Endothelial cell (in vitro differentiated cells): Measurements from ENCODE around the gene GGA3. TPM values are rescaled to one million over a fixed set of nuclear protein-coding genes. Genes with fewer than 3 reads are reported as not detected.
"Not testable (repeated sequence)": the region's sequence is repeated elsewhere in the genome, so short reads cannot be mapped to it uniquely, and the experiment has no call there.

Experiments used
- DNase-seq: peaks from one replicate; pipeline ENCODE4 v3.0.0; 2021; ENCODE audit warnings: low spot score
- H3K27ac Mint-ChIP-seq: one replicate; pipeline ENCODE4 v1.8.0; 2021; ENCODE audit warnings: mixed read lengths, inconsistent platforms; ENCODE audit not compliant: unreplicated experiment
- H3K27me3 Mint-ChIP-seq: one replicate; pipeline ENCODE4 v1.8.0; 2021; ENCODE audit warnings: mild to moderate bottlenecking, moderate library complexity, mixed read lengths, inconsistent platforms; ENCODE audit not compliant: unreplicated experiment
- H3K36me3 Mint-ChIP-seq: one replicate; pipeline ENCODE4 v1.8.0; 2021; ENCODE audit warnings: mild to moderate bottlenecking, low read depth, mixed read lengths, inconsistent platforms; ENCODE audit not compliant: unreplicated experiment
- H3K4me1 Mint-ChIP-seq: one replicate; pipeline ENCODE4 v1.8.0; 2021; ENCODE audit warnings: mild to moderate bottlenecking, mixed read lengths, inconsistent platforms; ENCODE audit not compliant: unreplicated experiment
- H3K4me3 Mint-ChIP-seq: one replicate; pipeline ENCODE4 v1.8.0; 2021; ENCODE audit warnings: mild to moderate bottlenecking, mixed read lengths, inconsistent platforms; ENCODE audit not compliant: unreplicated experiment
- H3K9me3 Mint-ChIP-seq: one replicate; pipeline ENCODE4 v1.8.0; 2021; ENCODE audit warnings: mixed read lengths, inconsistent platforms; ENCODE audit not compliant: unreplicated experiment
- total RNA-seq: library from RNA; stranded (reverse); fragmentation: NEBNext Ultra II Directional; extraction: Animal tissue kit (Norgen Biotek cat#: 25700); gene quantifications from one replicate; pipeline ENCODE4 v1.2.1, GENCODE V29; 2021; ENCODE audit not compliant: unreplicated experiment
- TF ChIP-seq, protein P1 (sequence below): fragments of 200-600 bp; sonication (generic); IDR thresholded peaks from one replicate; pipeline ENCODE4 v1.5.0; 2021; ENCODE audit warnings: antibody characterized with exemption; ENCODE audit not compliant: unreplicated experiment

Gene GGA3
- total RNA-seq, 1 donor from 2014 or later, result 60.8 TPM

DNA sequence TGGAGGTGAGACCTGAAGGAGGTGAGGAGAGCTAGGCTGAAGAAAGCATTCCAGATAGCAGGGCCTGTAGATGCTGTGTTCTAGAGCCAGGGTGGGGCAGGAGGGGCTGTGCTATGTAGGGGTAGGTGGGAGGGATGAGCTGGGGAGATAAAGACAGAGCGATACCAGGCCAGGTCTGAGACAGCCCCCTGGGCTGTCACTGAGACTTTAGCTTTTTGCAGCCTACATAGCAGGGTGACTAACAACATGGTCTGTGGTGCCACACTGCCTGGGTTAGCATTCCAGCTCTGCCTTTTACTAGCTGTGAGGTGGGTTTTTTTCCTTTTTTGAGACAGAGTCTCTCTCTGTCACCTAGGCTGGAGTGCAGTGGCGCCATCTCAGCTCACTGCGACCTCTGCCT is 41.6 kb downstream of the GGA3 start:
- Mint-ChIP-seq H3K27ac (no peak overlapping the region), H3K4me1 (no peaks in the 10 kb centered on the region)

DNA sequence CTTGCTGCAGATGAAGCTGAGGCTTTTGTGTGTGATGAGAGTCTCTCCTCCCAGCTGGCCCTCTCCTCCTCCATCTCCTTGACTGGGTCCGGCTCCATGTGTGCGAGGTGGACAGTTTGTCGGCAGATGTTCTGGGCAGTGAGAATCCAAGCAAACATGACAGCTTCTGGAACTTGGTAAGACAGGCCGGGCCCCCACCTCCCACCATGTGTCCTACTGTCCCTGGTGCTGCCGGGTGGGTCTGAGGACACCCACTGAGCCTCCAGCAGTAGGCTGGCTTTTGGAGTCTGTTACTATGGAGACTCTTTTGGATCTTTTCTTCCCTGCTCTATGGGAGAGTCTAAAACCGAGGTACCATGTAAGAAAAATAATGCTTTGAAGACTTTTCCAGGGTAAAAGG is 43.3 kb downstream of the GGA3 start:
- Mint-ChIP-seq H3K4me1 (no peaks in the 10 kb centered on the region), H3K36me3 (peaks cover 39% of the 10 kb centered on the region)

More for the DNA sequence above, 41.6 kb downstream of the GGA3 start:
- peaks cover 46% of the 10 kb centered on the region for H3K36me3 Mint-ChIP-seq
- no peaks in the 10 kb centered on the region for H3K9me3 Mint-ChIP-seq
- no peak for DNase-seq
- no peaks in the 10 kb centered on the region for H3K27me3 Mint-ChIP-seq
- peak overlapping the region; percentile 56 for H3K4me3 Mint-ChIP-seq
- TF ChIP-seq, protein P1, sequence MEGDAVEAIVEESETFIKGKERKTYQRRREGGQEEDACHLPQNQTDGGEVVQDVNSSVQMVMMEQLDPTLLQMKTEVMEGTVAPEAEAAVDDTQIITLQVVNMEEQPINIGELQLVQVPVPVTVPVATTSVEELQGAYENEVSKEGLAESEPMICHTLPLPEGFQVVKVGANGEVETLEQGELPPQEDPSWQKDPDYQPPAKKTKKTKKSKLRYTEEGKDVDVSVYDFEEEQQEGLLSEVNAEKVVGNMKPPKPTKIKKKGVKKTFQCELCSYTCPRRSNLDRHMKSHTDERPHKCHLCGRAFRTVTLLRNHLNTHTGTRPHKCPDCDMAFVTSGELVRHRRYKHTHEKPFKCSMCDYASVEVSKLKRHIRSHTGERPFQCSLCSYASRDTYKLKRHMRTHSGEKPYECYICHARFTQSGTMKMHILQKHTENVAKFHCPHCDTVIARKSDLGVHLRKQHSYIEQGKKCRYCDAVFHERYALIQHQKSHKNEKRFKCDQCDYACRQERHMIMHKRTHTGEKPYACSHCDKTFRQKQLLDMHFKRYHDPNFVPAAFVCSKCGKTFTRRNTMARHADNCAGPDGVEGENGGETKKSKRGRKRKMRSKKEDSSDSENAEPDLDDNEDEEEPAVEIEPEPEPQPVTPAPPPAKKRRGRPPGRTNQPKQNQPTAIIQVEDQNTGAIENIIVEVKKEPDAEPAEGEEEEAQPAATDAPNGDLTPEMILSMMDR, result no peak

DNA sequence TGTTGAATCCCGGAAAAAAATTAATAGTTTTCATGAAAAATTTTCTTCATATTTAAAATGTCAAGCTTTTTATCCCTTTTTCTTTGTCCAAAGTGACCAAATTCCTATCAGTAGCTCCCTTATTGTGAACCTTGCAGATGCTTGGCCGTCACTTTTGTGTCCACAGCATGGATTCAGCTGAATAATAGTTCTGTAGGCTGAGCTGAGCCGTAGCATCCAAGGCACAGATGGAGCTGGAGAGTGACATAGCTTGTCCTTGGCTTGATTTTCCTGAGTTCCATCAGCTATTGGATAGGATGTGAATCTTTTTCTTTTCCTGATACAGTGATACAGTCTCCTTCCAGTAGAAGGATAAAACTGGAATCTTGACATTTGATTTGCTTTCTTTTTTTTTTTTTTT is 52.3 kb downstream of the GGA3 start:
- Mint-ChIP-seq H3K9me3 (no peaks in the 10 kb centered on the region), H3K4me1 (peaks cover 12% of the 10 kb centered on the region), H3K27me3 (peaks cover 5% of the 10 kb centered on the region), H3K36me3 (peaks cover 16% of the 10 kb centered on the region), H3K27ac (no peak overlapping the region), H3K4me3 (no peak overlapping the region)
- TF ChIP-seq, protein P1, result no peak
- no peak for DNase-seq

More for the DNA sequence above, 43.3 kb downstream of the GGA3 start:
- H3K27me3 Mint-ChIP-seq, result no peaks in the 10 kb centered on the region
- DNase-seq, result no peak
- H3K4me3 Mint-ChIP-seq, result no peak overlapping the region
- no peaks in the 10 kb centered on the region for H3K9me3 Mint-ChIP-seq
- TF ChIP-seq, protein P1, result no peak
- H3K27ac Mint-ChIP-seq, result no peak overlapping the region

DNA sequence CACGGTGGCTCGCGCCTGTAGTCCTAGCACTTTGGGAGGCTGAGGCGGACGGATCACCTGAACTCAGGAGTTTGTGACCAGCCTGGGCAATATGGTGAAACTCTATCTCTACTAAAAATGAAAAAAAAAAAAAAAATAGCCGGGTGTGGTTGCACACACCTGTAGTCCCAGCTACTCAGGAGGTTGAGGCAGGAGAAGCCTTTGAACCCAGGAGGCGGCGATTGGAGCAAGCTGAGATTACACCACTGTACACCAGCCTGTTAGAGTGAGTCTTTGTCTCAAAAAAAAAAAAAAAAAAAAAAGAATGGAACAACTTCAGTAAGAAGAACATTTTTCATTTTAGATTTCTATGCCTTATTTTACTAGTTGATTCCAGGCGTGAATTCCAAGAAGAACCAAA is 53.2 kb downstream of the GGA3 start:
- H3K36me3 Mint-ChIP-seq, result peaks cover 16% of the 10 kb centered on the region
- H3K4me1 Mint-ChIP-seq, result peaks cover 12% of the 10 kb centered on the region
- peaks cover 5% of the 10 kb centered on the region for H3K27me3 Mint-ChIP-seq
- peak overlapping the region; percentile 21 for H3K4me3 Mint-ChIP-seq
- H3K9me3 Mint-ChIP-seq, result no peaks in the 10 kb centered on the region
- TF ChIP-seq, protein P1, result no peak
- DNase-seq, result no peak
- H3K27ac Mint-ChIP-seq, result no peak overlapping the region

DNA sequence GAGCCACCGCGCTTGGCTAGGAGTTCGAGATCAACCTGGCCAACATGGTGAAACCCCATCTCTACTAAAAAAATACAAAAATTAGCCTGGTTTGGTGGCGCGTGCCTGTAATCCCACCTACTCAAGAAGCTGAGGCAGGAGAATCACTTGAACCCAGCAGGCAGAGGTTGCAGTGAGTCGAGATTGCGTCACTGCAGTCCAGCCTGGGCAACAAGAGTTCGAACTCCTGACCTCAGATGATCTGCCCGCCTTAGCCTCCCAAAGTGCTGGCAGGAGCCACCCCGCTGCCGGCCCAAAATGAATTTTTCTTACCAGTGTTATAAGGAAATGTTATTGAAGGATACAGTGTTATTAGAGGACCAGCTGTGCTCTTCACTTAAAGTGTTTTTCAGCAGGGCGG is 53.6 kb downstream of the GGA3 start:
- peaks cover 5% of the 10 kb centered on the region for H3K27me3 Mint-ChIP-seq
- H3K4me3 Mint-ChIP-seq, result no peak overlapping the region
- H3K4me1 Mint-ChIP-seq, result peaks cover 12% of the 10 kb centered on the region
- no peak for DNase-seq
- H3K36me3 Mint-ChIP-seq, result peaks cover 16% of the 10 kb centered on the region
- H3K27ac Mint-ChIP-seq, result no peak overlapping the region
- H3K9me3 Mint-ChIP-seq, result no peaks in the 10 kb centered on the region
- TF ChIP-seq, protein P1, result no peak

DNA sequence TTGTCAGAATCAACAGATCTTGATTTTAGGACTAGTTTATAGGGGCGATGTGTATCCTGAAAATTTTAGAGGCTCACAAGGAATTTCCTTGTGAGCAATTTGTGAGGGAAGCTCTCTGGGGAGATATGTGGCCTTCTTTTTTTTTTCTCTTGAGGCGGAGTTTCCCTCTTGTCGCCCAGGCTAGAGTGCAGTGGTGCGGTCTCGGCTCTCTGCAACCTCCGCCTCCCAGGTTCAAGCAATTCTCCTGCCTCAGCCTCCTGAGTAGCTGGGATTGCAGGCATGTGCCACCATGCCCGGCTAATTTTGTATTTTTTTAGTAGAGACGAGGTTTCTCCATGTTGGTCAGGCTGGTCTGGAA is 54.4 kb downstream of the GGA3 start:
- peak overlapping the region; percentile 64 for H3K27ac Mint-ChIP-seq

More for the DNA sequence above, 54.4 kb downstream of the GGA3 start:
- not testable (repeated sequence) for H3K27me3 Mint-ChIP-seq, DNase-seq, H3K9me3 Mint-ChIP-seq
- H3K4me1 Mint-ChIP-seq, result peaks cover 12% of the 10 kb centered on the region
- H3K36me3 Mint-ChIP-seq, result peaks cover 16% of the 10 kb centered on the region
- peak overlapping the region; percentile 69 for H3K4me3 Mint-ChIP-seq
